A549 (cell line): Measurements from ENCODE around the gene CELF6. TPM values are rescaled to one million over a fixed set of nuclear protein-coding genes. Genes with fewer than 3 reads are reported as not detected.

Experiments used
- ATAC-seq, 2 experiments: fragments of 200-7000 bp in 1 of 2; fragments of >200 bp in 1 of 2; cut with Nextera tagmentation in 1 of 2; cut with Tn5 transposase in 1 of 2; 3 replicates each; pipeline versions ENCODE4 v1.8.0 to v1.9.1; 2018 to 2020; ENCODE audit warnings: mild to moderate bottlenecking in 1 of 2, moderate library complexity in 1 of 2
- CTCF ChIA-PET: fragments of 300-600 bp; sonication (Branson Sonifier 250); formaldehyde crosslinking; extraction: SDS; loops from one replicate; lab custom pipeline; 2021; ENCODE audit warnings: antibody characterized with exemption, inconsistent platforms; lab: Yijun Ruan, JAX
- POLR2A ChIA-PET: fragments of 350-600 bp; formaldehyde crosslinking; extraction: SDS; loops from one replicate; lab custom pipeline; 2021; ENCODE audit warnings: antibody characterized with exemption, inconsistent platforms; lab: Yijun Ruan, JAX
- DNase-seq, 2 experiments: peaks; one replicate each; pipeline versions ENCODE4 v3.0.0 to v3.0.0-alpha.2; 2011 to 2016; ENCODE audit warnings: low read depth in 1 of 2, low spot score in 1 of 2
- FAIRE-seq: peaks from 2 replicates; lab custom pipeline; 2011; peaks lifted over from hg19 to GRCh38; lab: Jason Lieb, UNC
- H3K27ac ChIP-seq, 2 experiments: fragments of >200 bp; sonication (Bioruptor Twin); formaldehyde crosslinking; 3 replicates each; pipeline ENCODE4 v1.5.1; 2016 to 2017
- H3K4me1 ChIP-seq: fragments of >200 bp; sonication (Bioruptor Twin); formaldehyde crosslinking; 3 replicates; pipeline ENCODE4 v1.6.1; 2016
- H3K4me2 ChIP-seq: fragments of >200 bp; sonication (Bioruptor Twin); formaldehyde crosslinking; 3 replicates; pipeline ENCODE4 v1.6.1; 2016
- H3K4me3 ChIP-seq: fragments of >200 bp; sonication (Bioruptor Twin); formaldehyde crosslinking; 3 replicates; pipeline ENCODE4 v1.5.1; 2016
- H3K9me3 ChIP-seq: fragments of >200 bp; sonication (Bioruptor Twin); formaldehyde crosslinking; 3 replicates; pipeline ENCODE4 v1.6.1; 2016
- CBX8 ChIP-seq: fragments of 200-600 bp; sonication (generic); IDR thresholded peaks from 2 replicates; pipeline ENCODE4 v1.6.1; 2016
- EHMT2 ChIP-seq: fragments of 200-600 bp; sonication (generic); IDR thresholded peaks from 2 replicates; pipeline ENCODE4 v1.6.1; 2016; ENCODE audit warnings: antibody characterized with exemption, low read depth, mild to moderate bottlenecking, moderate library complexity
- FOSL2 ChIP-seq, 2 experiments: fragments of 450-650 bp in 1 of 2; fragments of >200 bp in 1 of 2; sonication (Bioruptor Twin) in 1 of 2; formaldehyde crosslinking; IDR thresholded peaks; 2 replicates each; pipeline versions ENCODE4 v1.5.0 to v1.6.1; 2016 to 2020; ENCODE audit warnings: mild to moderate bottlenecking in 1 of 2, moderate library complexity in 1 of 2
- FOXS1 ChIP-seq: fragments of 250-450 bp; sonication (Bioruptor Pico); IDR thresholded peaks from 2 replicates; pipeline ENCODE4 v1.5.0; 2020; ENCODE audit warnings: mild to moderate bottlenecking, moderate library complexity
- HEYL ChIP-seq: fragments of 250-450 bp; sonication (Bioruptor Pico); IDR thresholded peaks from 2 replicates; pipeline ENCODE4 v1.8.0; 2021; ENCODE audit warnings: mild to moderate bottlenecking, moderate library complexity
- HOXB13 ChIP-seq: fragments of 250-450 bp; sonication (Bioruptor Pico); IDR thresholded peaks from 2 replicates; pipeline ENCODE4 v1.5.0; 2020; ENCODE audit warnings: low read depth, mild to moderate bottlenecking, moderate library complexity
- HOXB5 ChIP-seq: fragments of 250-450 bp; sonication (Bioruptor Pico); IDR thresholded peaks from 2 replicates; pipeline ENCODE4 v1.5.0; 2020; ENCODE audit warnings: mild to moderate bottlenecking, moderate library complexity
- KDM1A ChIP-seq: fragments of 200-600 bp; sonication (generic); IDR thresholded peaks from 2 replicates; pipeline ENCODE4 v1.6.1; 2016; ENCODE audit warnings: low read depth, mild to moderate bottlenecking
- MAFK ChIP-seq: fragments of 450-650 bp; IDR thresholded peaks from 2 replicates; pipeline ENCODE4 v1.6.1; 2014; ENCODE audit not compliant: partially characterized antibody
- MYC ChIP-seq: IDR thresholded peaks from 2 replicates; pipeline ENCODE4 v1.6.1; 2012; ENCODE audit warnings: mild to moderate bottlenecking, inconsistent platforms, low read length, improper control_type of control experiment, borderline replicate concordance
- PHF8 ChIP-seq: fragments of 200-600 bp; sonication (generic); IDR thresholded peaks from 2 replicates; pipeline ENCODE4 v1.6.1; 2016; ENCODE audit warnings: low read depth, mild to moderate bottlenecking, antibody characterized with exemption, moderate library complexity, borderline replicate concordance
- POLR2A ChIP-seq: IDR thresholded peaks from 2 replicates; pipeline ENCODE4 v1.6.1; 2012; ENCODE audit warnings: mild to moderate bottlenecking, low read length
- POLR2AphosphoS2 ChIP-seq: conservative IDR thresholded peaks from 2 replicates; pipeline ENCODE4 v1.6.1; 2012; ENCODE audit warnings: low read length, improper control_type of control experiment, inconsistent platforms
- RARB ChIP-seq: fragments of 250-450 bp; sonication (Bioruptor Pico); IDR thresholded peaks from 2 replicates; pipeline ENCODE4 v1.8.0; 2021; ENCODE audit warnings: mild to moderate bottlenecking, moderate library complexity
- RCOR1 ChIP-seq: fragments of 150-350 bp; IDR thresholded peaks from 2 replicates; pipeline ENCODE4 v1.6.1; 2014; ENCODE audit warnings: antibody characterized with exemption, low read length, low read depth
- RNF2 ChIP-seq: fragments of 200-600 bp; sonication (generic); IDR thresholded peaks from 2 replicates; pipeline ENCODE4 v1.6.1; 2016; ENCODE audit warnings: low read depth, mild to moderate bottlenecking, antibody characterized with exemption, moderate library complexity, borderline replicate concordance
- ZC3H11A ChIP-seq: fragments of 450-650 bp; IDR thresholded peaks from 2 replicates; pipeline ENCODE4 v1.6.1; 2014; ENCODE audit warnings: antibody characterized with exemption, mild to moderate bottlenecking
- ZNF302 ChIP-seq: fragments of 250-450 bp; sonication (Bioruptor Pico); IDR thresholded peaks from 2 replicates; pipeline ENCODE4 v1.9.0; 2021; ENCODE audit warnings: inconsistent platforms, mild to moderate bottlenecking, moderate library complexity
- WGBS: methylation state at CpG from one replicate; pipeline ENCODE4 v1.1.6; 2017; ENCODE audit errors: missing lambda C conversion rate; 5-methylcytosine and 5-hydroxymethylcytosine counted together
- polyA plus RNA-seq, 4 experiments: library from polyadenylated mRNA; depleted of rRNA in 3 of 4; stranded (reverse); fragments of >200 nt; fragmentation: RNase III in 1 of 4; extraction: RNeasy Plus Mini Kit Qiagen cat#74134 plus additional on column Dnase treatment in 1 of 4; gene quantifications; 2 replicates in 3 of 4; 3 replicates in 1 of 4; pipeline ENCODE4 v1.2.3, GENCODE V29; 2011 to 2017
- TF ChIP-seq, protein P1 (sequence below): fragments of >200 bp; sonication (Bioruptor Twin); formaldehyde crosslinking; IDR thresholded peaks from 3 replicates; pipeline ENCODE4 v1.6.1; 2016
- TF ChIP-seq, protein P2 (sequence below): IDR thresholded peaks from 2 replicates; pipeline ENCODE4 v1.6.1; 2012; ENCODE audit warnings: low read depth, borderline replicate concordance
- TF ChIP-seq, protein P3 (sequence below): IDR thresholded peaks from 2 replicates; pipeline ENCODE4 v1.6.1; 2012
- TF ChIP-seq, protein P4 (sequence below): fragments of 450-650 bp; IDR thresholded peaks from 2 replicates; pipeline ENCODE4 v1.6.1; 2014; ENCODE audit warnings: antibody characterized with exemption
- TF ChIP-seq, protein P5 (sequence below): fragments of >200 bp; sonication (Bioruptor Twin); formaldehyde crosslinking; IDR thresholded peaks from 3 replicates; pipeline ENCODE4 v1.5.1; 2016

Gene CELF6
- polyA plus RNA-seq, 2 of the 4 experiments (the other 2 are of a cell fraction): 0.16 TPM; not detected in 1

DNA sequence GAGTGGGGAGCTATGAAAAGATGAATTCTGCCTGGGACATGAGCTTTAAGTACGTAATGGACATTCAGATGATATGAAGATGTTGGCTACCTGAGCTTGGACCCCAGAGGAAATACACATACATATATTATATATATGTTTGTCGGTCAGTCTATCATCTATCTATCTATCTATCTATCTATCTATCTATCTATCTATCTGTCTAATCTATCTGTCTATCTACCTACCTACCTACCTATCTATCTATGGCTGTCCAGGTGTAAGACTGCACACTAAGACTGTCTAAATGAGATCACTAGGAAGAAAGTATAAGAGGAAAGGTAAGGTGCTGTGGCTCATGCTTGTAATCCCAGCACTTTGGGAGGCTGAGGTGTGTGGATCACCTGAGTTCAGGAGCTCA, 18.2 kb upstream of the CELF6 start:
- H3K4me1 ChIP-seq: peaks cover 34% of the 10 kb centered on the region
- FAIRE-seq (no peak), ATAC-seq (no peak), DNase-seq (no peak)
- CTCF ChIA-PET: interaction anchor here (1.0 to 6.2 kb wide), 5 partner anchors 12 to 135 kb away, joined by 3 to 39 read pairs (median 3); no protein-coding TSS in a partner anchor
- 96% methylated on average over 2 of the region's 2 CpGs for WGBS
- no peaks in the 10 kb centered on the region for H3K9me3 ChIP-seq
- no peak overlapping the region for H3K4me3 ChIP-seq
- POLR2A ChIA-PET: interaction anchor here (0.5 kb wide), 1 partner anchor 27 kb away, joined by 4 read pairs; no protein-coding TSS in a partner anchor
- TF ChIP-seq ZNF302 (CRISPR knock-in tag) (no peak), POLR2A (no peak), HEYL (no peak), RNF2 (no peak)
- TF ChIP-seq, protein P1, sequence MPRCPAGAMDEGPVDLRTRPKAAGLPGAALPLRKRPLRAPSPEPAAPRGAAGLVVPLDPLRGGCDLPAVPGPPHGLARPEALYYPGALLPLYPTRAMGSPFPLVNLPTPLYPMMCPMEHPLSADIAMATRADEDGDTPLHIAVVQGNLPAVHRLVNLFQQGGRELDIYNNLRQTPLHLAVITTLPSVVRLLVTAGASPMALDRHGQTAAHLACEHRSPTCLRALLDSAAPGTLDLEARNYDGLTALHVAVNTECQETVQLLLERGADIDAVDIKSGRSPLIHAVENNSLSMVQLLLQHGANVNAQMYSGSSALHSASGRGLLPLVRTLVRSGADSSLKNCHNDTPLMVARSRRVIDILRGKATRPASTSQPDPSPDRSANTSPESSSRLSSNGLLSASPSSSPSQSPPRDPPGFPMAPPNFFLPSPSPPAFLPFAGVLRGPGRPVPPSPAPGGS: no peak
- TF ChIP-seq, protein P2, sequence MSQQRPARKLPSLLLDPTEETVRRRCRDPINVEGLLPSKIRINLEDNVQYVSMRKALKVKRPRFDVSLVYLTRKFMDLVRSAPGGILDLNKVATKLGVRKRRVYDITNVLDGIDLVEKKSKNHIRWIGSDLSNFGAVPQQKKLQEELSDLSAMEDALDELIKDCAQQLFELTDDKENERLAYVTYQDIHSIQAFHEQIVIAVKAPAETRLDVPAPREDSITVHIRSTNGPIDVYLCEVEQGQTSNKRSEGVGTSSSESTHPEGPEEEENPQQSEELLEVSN: no peak
- TF ChIP-seq, all 56 proteins: peak for 0
- H3K4me2 ChIP-seq: no peak overlapping the region
- H3K27ac ChIP-seq: peak overlapping the region; percentile 83 to 84; a peak in 5 of 6 replicates

DNA sequence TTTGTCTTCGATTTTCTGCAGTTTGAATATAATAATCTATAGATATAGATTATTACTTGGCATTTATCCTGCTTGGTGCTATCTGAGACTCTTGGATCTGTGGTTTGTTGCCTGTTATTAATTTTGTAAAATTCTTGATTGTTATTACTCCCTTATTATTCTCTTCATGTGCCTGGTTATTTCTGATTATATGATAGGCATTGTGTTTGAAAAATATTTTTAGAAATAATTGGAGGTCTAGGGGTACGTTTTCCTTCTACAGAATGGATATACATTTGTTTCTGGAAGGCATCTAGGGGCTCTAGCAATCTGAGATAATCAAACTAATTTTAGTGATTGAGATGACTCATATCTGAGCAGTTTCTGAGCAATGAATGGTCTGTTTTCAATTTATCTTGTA, 14.9 kb upstream of the CELF6 start:
- TF ChIP-seq FOSL2 (IDR thresholded peaks at IDR 0.05) (no peak), FOSL2 (CRISPR knock-in tag; IDR thresholded peaks at IDR 0.05) (peak; percentile 25; the same call in 1 of the 2 replicates), PHF8 (no peak)
- 43% methylated on average over 2 of the region's 2 CpGs for WGBS
- Histone ChIP-seq H3K4me2 (no peak overlapping the region), H3K4me1 (peaks cover 15% of the 10 kb centered on the region), H3K9me3 (no peaks in the 10 kb centered on the region), H3K4me3 (no peak overlapping the region), H3K27ac (no peak overlapping the region)
- ATAC-seq (no peak), DNase-seq (no peak), FAIRE-seq (no peak)
- ChIA-PET CTCF (no interaction called here), POLR2A (no interaction called here)

DNA sequence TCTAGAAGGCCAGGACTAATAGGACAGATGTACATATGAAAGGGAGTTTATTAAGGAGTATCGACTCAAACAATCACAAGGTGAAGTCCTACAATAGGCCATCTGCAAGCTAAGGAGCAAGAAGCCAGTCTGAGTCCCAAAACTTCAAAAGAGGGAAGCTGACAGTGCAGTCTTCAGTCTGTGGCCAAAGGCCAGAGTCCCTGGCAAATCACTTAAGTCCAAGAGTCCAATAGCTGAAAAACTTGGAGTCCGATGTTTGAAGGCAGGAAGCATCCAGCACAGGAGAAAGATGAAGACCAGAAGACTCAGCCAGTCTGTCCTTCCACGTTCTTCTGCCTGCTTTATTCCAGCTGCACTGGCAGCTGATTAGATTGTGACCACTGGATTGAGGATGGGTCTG, 11.1 kb upstream of the CELF6 start:
- H3K4me1 ChIP-seq: no peaks in the 10 kb centered on the region
- TF ChIP-seq MAFK (no peak), FOXS1 (CRISPR knock-in tag) (no peak), EHMT2 (no peak)
- TF ChIP-seq, protein P3, sequence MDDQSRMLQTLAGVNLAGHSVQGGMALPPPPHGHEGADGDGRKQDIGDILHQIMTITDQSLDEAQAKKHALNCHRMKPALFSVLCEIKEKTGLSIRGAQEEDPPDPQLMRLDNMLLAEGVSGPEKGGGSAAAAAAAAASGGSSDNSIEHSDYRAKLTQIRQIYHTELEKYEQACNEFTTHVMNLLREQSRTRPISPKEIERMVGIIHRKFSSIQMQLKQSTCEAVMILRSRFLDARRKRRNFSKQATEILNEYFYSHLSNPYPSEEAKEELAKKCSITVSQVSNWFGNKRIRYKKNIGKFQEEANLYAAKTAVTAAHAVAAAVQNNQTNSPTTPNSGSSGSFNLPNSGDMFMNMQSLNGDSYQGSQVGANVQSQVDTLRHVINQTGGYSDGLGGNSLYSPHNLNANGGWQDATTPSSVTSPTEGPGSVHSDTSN: no peak
- TF ChIP-seq, all 56 proteins: peak for 0
- DNase-seq (no peak), ATAC-seq (no peak; a peak in 1 of 6 replicates), FAIRE-seq (no peak)
- WGBS: 79% methylated on average over 3 of the region's 3 CpGs
- ChIA-PET CTCF (interaction anchor here (0.6 to 4.2 kb wide), 3 partner anchors 10 to 140 kb away, joined by 3 to 23 read pairs (median 6); no protein-coding TSS in a partner anchor), POLR2A (interaction anchor here (1.0 kb wide), 1 partner anchor 18 kb away, joined by 3 read pairs; no protein-coding TSS in a partner anchor)
- Histone ChIP-seq H3K4me2 (no peak overlapping the region), H3K4me3 (no peak overlapping the region), H3K9me3 (no peaks in the 10 kb centered on the region), H3K27ac (no peak overlapping the region)

DNA sequence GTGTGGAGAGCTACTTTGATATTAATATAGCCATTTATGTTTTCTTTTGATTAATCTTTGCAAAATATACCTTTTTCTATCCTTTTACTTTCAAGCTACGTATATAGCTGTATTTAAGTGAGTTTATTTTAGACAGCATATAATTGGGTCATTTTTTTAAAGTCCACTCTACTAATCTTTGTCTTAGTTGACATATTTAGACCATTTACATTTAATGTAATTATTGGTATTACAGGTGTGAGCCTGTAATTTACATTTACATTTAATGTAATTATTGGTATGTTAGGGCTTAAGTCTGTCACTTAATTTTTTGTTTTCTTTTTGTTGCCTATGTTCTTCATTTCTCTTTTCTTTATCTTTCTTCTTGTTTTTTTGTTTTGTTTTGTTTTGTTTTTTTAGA, 3.8 kb upstream of the CELF6 start:
- no peak overlapping the region for H3K27ac ChIP-seq
- WGBS: 47% methylated on average over 1 of the region's 1 CpG
- DNase-seq: no peak
- H3K9me3 ChIP-seq: peaks cover 11% of the 10 kb centered on the region; the same call in 2 of the 3 replicates
- ATAC-seq: no peak
- H3K4me1 ChIP-seq: no peaks in the 10 kb centered on the region
- POLR2A ChIA-PET: interaction anchor here (1.1 kb wide), 1 partner anchor 149 kb away, joined by 4 read pairs; no protein-coding TSS in a partner anchor
- FAIRE-seq: peak; percentile 32
- CTCF ChIA-PET: interaction anchor here (1.1 to 2.3 kb wide), 4 partner anchors 10 to 348 kb away, joined by 3 to 15 read pairs (median 3); no protein-coding TSS in a partner anchor
- H3K4me3 ChIP-seq: no peak overlapping the region
- H3K4me2 ChIP-seq: no peak overlapping the region
- no peak for TF ChIP-seq POLR2AphosphoS2
- TF ChIP-seq ZC3H11A: no peak
- TF ChIP-seq, protein P2: no peak
- TF ChIP-seq HOXB13: no peak
- no peak for TF ChIP-seq RCOR1
- TF ChIP-seq HOXB5 (CRISPR knock-in tag): no peak
- TF ChIP-seq, protein P4, sequence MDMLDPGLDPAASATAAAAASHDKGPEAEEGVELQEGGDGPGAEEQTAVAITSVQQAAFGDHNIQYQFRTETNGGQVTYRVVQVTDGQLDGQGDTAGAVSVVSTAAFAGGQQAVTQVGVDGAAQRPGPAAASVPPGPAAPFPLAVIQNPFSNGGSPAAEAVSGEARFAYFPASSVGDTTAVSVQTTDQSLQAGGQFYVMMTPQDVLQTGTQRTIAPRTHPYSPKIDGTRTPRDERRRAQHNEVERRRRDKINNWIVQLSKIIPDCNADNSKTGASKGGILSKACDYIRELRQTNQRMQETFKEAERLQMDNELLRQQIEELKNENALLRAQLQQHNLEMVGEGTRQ: no peak
- no peak for TF ChIP-seq MYC
- no peak for TF ChIP-seq KDM1A
- no peak for TF ChIP-seq RARB (CRISPR knock-in tag)
- TF ChIP-seq MAFK: no peak
- TF ChIP-seq, protein P5, sequence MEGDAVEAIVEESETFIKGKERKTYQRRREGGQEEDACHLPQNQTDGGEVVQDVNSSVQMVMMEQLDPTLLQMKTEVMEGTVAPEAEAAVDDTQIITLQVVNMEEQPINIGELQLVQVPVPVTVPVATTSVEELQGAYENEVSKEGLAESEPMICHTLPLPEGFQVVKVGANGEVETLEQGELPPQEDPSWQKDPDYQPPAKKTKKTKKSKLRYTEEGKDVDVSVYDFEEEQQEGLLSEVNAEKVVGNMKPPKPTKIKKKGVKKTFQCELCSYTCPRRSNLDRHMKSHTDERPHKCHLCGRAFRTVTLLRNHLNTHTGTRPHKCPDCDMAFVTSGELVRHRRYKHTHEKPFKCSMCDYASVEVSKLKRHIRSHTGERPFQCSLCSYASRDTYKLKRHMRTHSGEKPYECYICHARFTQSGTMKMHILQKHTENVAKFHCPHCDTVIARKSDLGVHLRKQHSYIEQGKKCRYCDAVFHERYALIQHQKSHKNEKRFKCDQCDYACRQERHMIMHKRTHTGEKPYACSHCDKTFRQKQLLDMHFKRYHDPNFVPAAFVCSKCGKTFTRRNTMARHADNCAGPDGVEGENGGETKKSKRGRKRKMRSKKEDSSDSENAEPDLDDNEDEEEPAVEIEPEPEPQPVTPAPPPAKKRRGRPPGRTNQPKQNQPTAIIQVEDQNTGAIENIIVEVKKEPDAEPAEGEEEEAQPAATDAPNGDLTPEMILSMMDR: no peak
- no peak for TF ChIP-seq CBX8
